Skeletal muscle tissue (tissue), 4 donors: Measurements from ENCODE around the gene ARFGEF3. TPM values are rescaled to one million over a fixed set of nuclear protein-coding genes. Genes with fewer than 3 reads are reported as not detected.

ENCODE experiments used
- H3K27ac ChIP-seq: one replicate; pipeline ENCODE4 v1.7.0; 2013; ENCODE audit warnings: mild to moderate bottlenecking, low read depth, low read length, inconsistent platforms
- H3K27me3 ChIP-seq, 3 donors: one replicate each; pipeline ENCODE4 v1.7.0; 2013; ENCODE audit warnings: low read length in 3 of 3; ENCODE audit not compliant: control insufficient read depth in 3 of 3, insufficient read depth in 3 of 3
- H3K36me3 ChIP-seq, 3 donors: one replicate each; pipeline ENCODE4 v1.7.0; 2013; ENCODE audit warnings: low read length in 3 of 3; ENCODE audit not compliant: control insufficient read depth in 3 of 3, insufficient read depth in 3 of 3
- H3K4me1 ChIP-seq, 3 donors: one replicate each; pipeline ENCODE4 v1.7.0; 2013; ENCODE audit warnings: low read length in 3 of 3, mild to moderate bottlenecking in 3 of 3; ENCODE audit not compliant: control insufficient read depth in 3 of 3, insufficient read depth in 3 of 3
- H3K4me3 ChIP-seq, 3 donors: one replicate each; pipeline ENCODE4 v1.7.0; 2013; ENCODE audit warnings: low read length in 3 of 3
- H3K9ac ChIP-seq, 3 donors: one replicate each; pipeline ENCODE4 v1.7.0; 2013; ENCODE audit warnings: low read length in 3 of 3, mild to moderate bottlenecking in 3 of 3, moderate library complexity in 2 of 3, low read depth in 1 of 3
- H3K9me3 ChIP-seq, 3 donors: one replicate each; pipeline ENCODE4 v1.7.0; 2013; ENCODE audit warnings: low read length in 3 of 3; ENCODE audit not compliant: control insufficient read depth in 3 of 3
- total RNA-seq: library from RNA; depleted of rRNA; stranded (reverse); fragments of >200 nt; gene quantifications from one replicate; pipeline ENCODE4 v1.2.3, GENCODE V29; 2014
- donor health status: Osteomylitis.

Gene ARFGEF3
- total RNA-seq, 1 donor from 2014 or later = 1.0 TPM

DNA sequence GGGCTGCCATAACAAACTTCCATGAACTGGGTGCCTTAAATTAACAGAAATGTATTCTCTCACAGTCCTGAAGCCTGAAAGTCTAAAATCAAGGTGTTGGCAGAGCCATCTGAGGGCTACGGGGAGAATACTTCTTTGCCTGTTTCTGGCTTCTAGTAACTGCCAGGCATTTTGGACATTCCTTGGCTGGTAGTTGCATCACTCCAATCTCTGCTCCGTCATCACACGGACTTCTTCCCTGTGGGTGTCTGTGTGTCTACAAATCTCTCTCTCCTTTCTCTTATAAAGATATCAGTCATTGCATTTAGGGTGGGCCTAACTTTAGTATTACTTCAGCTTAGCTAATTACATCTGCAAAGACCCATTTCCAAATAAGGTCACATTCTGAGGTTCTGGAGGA lies 33.6 kb upstream of the ARFGEF3 start:
- peaks cover 0 to 4% (median 0%) of the 10 kb centered on the region in 3 donors for H3K27me3 ChIP-seq
- no peak overlapping the region for H3K9ac ChIP-seq
- no peak overlapping the region for H3K4me3 ChIP-seq
- no peak overlapping the region for H3K27ac ChIP-seq
- no peaks in the 10 kb centered on the region for H3K9me3 ChIP-seq
- H3K36me3 ChIP-seq = no peaks in the 10 kb centered on the region
- no peaks in the 10 kb centered on the region for H3K4me1 ChIP-seq

DNA sequence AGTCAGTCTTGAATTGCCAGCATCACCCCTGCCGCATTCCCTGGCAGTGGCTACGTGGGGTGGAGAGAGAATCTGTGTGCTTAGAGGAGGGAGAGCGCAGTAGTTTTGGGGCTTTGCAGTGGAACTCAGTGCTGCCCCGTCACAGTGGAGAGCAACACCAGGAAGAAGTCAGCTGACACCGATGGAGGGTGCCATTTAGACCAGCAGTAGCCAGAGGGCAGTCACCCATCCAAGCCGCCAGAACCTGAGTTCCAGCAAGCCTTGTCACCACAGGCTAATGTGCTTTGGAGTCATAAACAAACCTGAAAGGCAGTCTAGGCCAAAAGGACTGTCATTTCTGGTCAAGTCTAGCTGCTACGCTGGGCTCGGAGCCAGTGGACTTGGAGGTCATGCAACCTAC lies 32.5 kb upstream of the ARFGEF3 start:
- Histone ChIP-seq H3K36me3 (no peaks in the 10 kb centered on the region), H3K9me3 (no peaks in the 10 kb centered on the region), H3K4me3 (no peak overlapping the region), H3K9ac (no peak overlapping the region), H3K4me1 (no peaks in the 10 kb centered on the region), H3K27me3 (no peaks in the 10 kb centered on the region), H3K27ac (no peak overlapping the region)

DNA sequence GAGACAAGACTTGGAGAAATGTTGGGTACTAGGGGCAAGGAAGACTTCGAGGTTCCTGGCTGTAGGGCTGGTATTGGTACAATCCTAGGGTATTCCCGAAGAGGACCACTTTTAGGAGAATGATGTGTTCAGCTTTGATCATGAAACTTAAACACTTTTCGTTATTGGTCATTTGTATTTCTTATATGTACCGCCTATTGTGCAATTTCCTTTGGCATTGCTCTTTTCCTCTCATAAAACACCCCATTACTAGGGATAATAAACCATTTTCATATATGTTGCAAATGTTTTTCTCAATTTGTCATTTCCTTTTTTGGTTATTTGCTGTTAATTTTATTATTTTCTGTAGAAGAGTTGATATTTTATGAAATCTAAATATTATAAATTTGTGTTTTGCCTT lies 18.9 kb upstream of the ARFGEF3 start:
- H3K4me1 ChIP-seq = no peaks in the 10 kb centered on the region
- H3K9ac ChIP-seq = no peak overlapping the region
- no peak overlapping the region for H3K4me3 ChIP-seq
- no peaks in the 10 kb centered on the region for H3K27me3 ChIP-seq
- H3K36me3 ChIP-seq = no peaks in the 10 kb centered on the region
- no peak overlapping the region for H3K27ac ChIP-seq
- H3K9me3 ChIP-seq = no peaks in the 10 kb centered on the region

DNA sequence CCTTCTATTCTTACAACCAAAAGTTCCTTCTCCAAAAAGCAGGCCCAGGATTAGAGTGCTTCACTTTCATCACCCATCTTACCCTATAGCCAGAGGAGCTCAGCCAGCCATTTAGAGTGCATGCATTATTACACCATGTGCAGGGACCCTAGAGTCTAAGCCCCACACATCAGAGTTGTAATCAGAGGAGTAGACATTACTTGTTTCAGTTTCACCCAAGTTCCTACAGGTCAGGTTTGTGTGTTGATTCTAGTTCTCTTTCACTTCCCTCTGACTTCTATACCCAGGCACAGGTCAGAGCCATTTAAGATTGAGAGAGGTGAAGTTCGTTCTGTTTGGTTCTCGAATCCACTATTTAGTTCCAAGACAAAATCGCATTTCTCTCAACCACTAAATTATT lies 16.3 kb upstream of the ARFGEF3 start:
- Histone ChIP-seq H3K27ac (no peak overlapping the region), H3K9ac (no peak overlapping the region), H3K27me3 (no peaks in the 10 kb centered on the region), H3K9me3 (no peaks in the 10 kb centered on the region), H3K4me3 (no peak overlapping the region), H3K36me3 (no peaks in the 10 kb centered on the region), H3K4me1 (no peaks in the 10 kb centered on the region)

DNA sequence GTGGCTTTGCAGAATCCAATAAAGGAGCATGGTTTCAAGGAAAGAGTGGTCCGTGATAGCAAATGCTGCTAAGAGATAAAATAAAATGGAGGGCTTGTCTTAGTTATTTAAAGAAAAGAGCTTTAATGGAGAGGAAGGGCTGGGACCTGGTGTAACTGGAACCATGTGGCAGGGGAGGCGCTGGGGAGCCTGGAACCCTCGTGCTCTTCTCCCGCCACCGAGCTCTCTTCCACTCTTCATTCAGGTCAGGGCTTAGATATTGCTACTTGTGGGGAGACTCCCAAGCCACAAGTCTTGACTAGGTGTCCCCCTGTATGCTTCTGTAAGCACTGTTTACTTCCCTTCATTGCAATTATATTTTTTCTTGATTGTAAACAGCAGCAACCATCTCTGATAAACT lies 15.2 kb upstream of the ARFGEF3 start:
- no peaks in the 10 kb centered on the region for H3K27me3 ChIP-seq
- no peak overlapping the region for H3K4me3 ChIP-seq
- no peak overlapping the region for H3K27ac ChIP-seq
- no peaks in the 10 kb centered on the region for H3K9me3 ChIP-seq
- no peaks in the 10 kb centered on the region for H3K36me3 ChIP-seq
- H3K4me1 ChIP-seq = no peaks in the 10 kb centered on the region
- H3K9ac ChIP-seq = no peak overlapping the region

DNA sequence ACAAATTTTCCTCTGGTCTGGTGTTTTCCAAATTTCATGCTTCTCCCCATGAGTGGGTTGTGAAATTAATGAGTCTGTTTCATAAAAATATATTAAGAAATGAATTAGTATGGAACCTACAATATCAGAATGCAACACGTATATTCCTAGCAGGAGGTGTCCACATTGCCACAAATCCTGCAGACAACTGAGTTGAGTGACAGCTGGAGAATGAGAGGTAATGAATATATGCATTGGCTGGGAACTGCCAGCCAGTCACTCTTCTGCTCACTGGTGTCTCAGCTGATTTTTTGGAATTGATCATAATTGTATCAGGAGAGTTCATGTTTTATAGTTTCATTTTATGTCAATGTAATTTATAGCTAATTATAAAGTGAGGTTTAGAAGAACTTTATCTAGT lies 6.3 kb upstream of the ARFGEF3 start:
- Histone ChIP-seq H3K9ac (no peak overlapping the region), H3K36me3 (no peaks in the 10 kb centered on the region), H3K27ac (no peak overlapping the region), H3K4me3 (no peak overlapping the region), H3K27me3 (peaks cover 3 to 10% (median 7%) of the 10 kb centered on the region in 3 donors), H3K4me1 (no peaks in the 10 kb centered on the region), H3K9me3 (peaks cover 0 to 11% (median 4%) of the 10 kb centered on the region in 3 donors)

DNA sequence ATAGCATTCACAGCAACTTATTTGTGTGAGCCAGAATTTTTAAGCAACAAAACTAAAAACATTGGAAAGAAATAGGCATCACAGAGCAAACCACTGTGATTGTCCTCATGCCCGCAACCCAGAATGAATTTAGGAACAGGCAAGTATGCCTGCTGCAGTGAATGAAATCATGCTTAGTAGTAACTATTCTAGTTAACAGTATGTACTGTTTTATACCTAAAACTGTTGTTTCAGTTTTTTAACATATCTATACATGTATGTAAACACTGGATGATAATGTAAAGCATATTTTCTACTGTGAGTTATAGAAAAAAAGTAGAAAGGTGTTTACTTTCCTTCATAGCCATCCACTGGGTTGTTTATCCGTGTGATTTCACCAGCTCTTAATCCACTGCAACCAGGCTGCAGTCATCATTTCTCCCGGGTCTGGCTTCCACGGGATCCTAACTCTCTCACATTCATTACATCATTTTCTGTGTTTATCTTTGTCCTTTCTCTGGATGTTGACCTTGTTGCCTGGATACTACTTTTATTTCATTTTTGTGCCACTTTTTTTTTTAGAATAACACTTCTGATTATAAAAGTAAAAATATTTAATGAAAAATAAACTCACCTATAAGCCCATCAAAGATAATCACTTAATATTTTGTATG lies 3.6 kb upstream of the ARFGEF3 start:
- no peak overlapping the region for H3K4me3 ChIP-seq
- H3K9ac ChIP-seq = no peak overlapping the region
- H3K27ac ChIP-seq = no peak overlapping the region
- H3K36me3 ChIP-seq = no peaks in the 10 kb centered on the region
- peaks cover 0 to 15% (median 10%) of the 10 kb centered on the region in 3 donors for H3K4me1 ChIP-seq
- H3K27me3 ChIP-seq = peaks cover 17 to 29% (median 26%) of the 10 kb centered on the region in 3 donors
- H3K9me3 ChIP-seq = peaks cover 0 to 3% (median 0%) of the 10 kb centered on the region in 3 donors

DNA sequence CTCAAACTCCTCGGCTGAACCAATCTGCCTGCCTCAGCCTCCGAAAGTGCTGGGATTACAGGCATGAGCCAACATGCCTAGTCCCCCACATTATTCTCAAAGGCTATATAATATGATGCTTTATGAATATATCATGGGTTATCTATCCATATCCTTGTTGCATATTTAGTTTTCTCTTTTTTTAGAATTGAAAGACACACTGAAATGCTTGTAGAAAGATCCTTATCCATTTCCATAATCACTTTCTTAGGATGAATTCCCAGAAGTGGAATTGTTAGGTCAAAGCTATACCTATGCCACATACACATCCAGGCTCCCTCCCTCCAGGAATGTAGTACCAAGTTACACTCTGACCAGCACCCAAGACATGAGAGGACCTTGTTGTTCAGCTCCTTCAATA lies 2.5 kb upstream of the ARFGEF3 start:
- Histone ChIP-seq H3K27me3 (peaks cover 17 to 39% (median 29%) of the 10 kb centered on the region in 3 donors), H3K4me3 (no peak overlapping the region), H3K9me3 (no peaks in the 10 kb centered on the region), H3K27ac (no peak overlapping the region), H3K36me3 (no peaks in the 10 kb centered on the region), H3K9ac (no peak overlapping the region), H3K4me1 (peaks cover 0 to 15% (median 10%) of the 10 kb centered on the region in 3 donors)

DNA sequence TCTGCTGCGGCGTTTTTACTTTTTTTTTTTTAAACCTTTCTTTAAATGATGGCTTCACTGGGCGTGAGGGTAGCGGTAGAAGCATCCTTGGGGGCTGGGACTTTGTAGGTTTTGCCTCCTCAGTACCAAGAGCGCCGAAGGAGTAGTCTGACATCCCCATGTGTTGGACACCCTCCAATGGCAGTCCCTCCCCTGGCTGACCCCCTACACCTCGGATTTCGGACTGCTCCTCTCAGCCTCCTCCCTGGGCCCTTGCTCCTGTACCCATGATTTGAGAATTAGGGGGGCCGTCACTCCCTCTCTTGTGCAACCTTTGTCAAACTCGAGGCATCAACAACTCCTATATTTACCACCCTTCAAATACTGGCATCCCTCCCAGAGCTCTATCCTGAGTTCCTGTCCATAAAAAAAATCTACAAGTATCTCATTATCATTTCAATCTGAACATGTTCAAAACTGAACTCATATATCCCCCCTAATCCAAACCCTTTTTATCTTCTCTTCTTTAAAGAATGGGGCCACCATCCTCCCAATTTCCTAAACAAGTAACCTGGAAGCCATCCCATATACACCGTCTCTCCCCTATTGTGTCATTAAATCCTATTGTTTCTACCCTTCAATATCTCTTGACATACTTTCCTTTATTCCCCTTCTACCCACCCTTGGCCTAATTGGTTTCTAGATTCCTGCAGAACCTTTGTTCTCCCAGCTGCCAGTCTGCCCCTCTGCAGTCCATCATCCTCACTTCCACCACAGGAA lies 1.2 kb upstream of the ARFGEF3 start:
- Histone ChIP-seq H3K27ac (no peak overlapping the region), H3K27me3 (peaks cover 26 to 44% (median 29%) of the 10 kb centered on the region in 3 donors), H3K36me3 (no peaks in the 10 kb centered on the region), H3K4me3 (no peak overlapping the region), H3K9me3 (no peaks in the 10 kb centered on the region), H3K9ac (no peak overlapping the region), H3K4me1 (peaks cover 0 to 15% (median 10%) of the 10 kb centered on the region in 3 donors)

DNA sequence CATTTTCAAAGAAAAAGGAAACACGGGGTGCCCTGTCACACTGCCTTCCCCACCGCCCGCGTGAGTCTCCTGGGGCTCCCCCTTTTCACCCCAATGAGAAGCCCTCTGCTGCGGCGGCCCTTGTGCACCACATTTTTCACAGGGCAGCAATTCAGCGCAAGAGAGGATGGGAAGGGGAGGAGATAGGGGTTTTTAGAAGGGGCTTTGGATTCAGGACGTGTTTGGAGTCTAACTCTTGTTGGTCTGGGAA lies 726 bp upstream of the ARFGEF3 start:
- Histone ChIP-seq H3K4me3 (peak overlapping the region; percentile 30 to 60 (median 56)), H3K36me3 (no peaks in the 10 kb centered on the region), H3K27ac (no peak overlapping the region), H3K27me3 (peaks cover 26 to 44% (median 29%) of the 10 kb centered on the region in 3 donors), H3K4me1 (peaks cover 0 to 15% (median 10%) of the 10 kb centered on the region in 3 donors), H3K9ac (peak overlapping the region in 1 of 3 donors; percentile 17), H3K9me3 (no peaks in the 10 kb centered on the region)
